ENCODE measurements around the gene APIP. TPM values are rescaled to one million over a fixed set of nuclear protein-coding genes. Genes with fewer than 3 reads are reported as not detected.

The APIP gene
- 19.9 to 35.5 TPM (median 23.0 TPM) in 5 replicates for total RNA-seq (2022; extraction: Qiagen RNA extraction; ENCODE audit: low read depth)

GRCh38 chr11:34916015-34916842, at the start of gene APIP, which contains the start of gene PDHX:
TSS of gene APIP (minus strand) at chr11:34916379. CDS start at chr11:34916284, 95 bp downstream.
TSS of gene PDHX (plus strand) at chr11:34916618. CDS start at chr11:34916656, 38 bp downstream.

Other genes with a start within 250 kb of the APIP start
- gene PDHX, start 239 bp upstream of the APIP start, total RNA-seq (2022; extraction: Qiagen RNA extraction; ENCODE audit: low read depth) = 26.8 to 37.9 TPM (median 27.9 TPM) in 5 replicates
- gene CD44, start 222.8 kb upstream of the APIP start, total RNA-seq (2022; extraction: Qiagen RNA extraction; ENCODE audit: low read depth) = 627 to 758 TPM (median 662 TPM) in 5 replicates

Measured in A549 treated with ZK216348 at 1 μM for 4 hours (cell line).